GM06990 (cell line): ENCODE results near the gene CCDC27.

Experiments used
- DNase-seq: peaks from one replicate; pipeline ENCODE4 v3.0.0-alpha.2; 2011; ENCODE audit not compliant: insufficient read length; ENCODE audit errors: extremely low read depth
- H3K27me3 ChIP-seq: replicated peaks from 2 replicates; pipeline ENCODE4 v1.6.0; 2011; ENCODE audit warnings: low read length; ENCODE audit not compliant: control insufficient read depth, insufficient read depth
- H3K36me3 ChIP-seq: 2 replicates; pipeline ENCODE4 v1.5.1; 2011; ENCODE audit warnings: low read length; ENCODE audit not compliant: control insufficient read depth, insufficient read depth
- H3K4me3 ChIP-seq: replicated peaks from 2 replicates; pipeline ENCODE4 v1.5.1; 2011; ENCODE audit warnings: low read depth, mild to moderate bottlenecking, control low read depth, low read length
- CTCF ChIP-seq: IDR thresholded peaks from 2 replicates; pipeline ENCODE4 v1.5.1; 2011; ENCODE audit warnings: low read length, control low read depth, mild to moderate bottlenecking, inconsistent platforms; ENCODE audit not compliant: insufficient read depth, poor library complexity, severe bottlenecking

Gene CCDC27

GRCh38 chr1:3817138-3817740 is 65.0 kb downstream of the CCDC27 start:
- Histone ChIP-seq H3K27me3 (no peaks in the 10 kb centered on the region), H3K4me3 (no peak overlapping the region), H3K36me3 (peaks cover 10% of the 10 kb centered on the region)
- no peak for TF ChIP-seq CTCF
- no peak for DNase-seq

- no peak for TF ChIP-seq CTCF
- Histone ChIP-seq H3K27me3 (no peaks in the 10 kb centered on the region), H3K4me3 (no peak overlapping the region), H3K36me3 (peaks cover 14% of the 10 kb centered on the region)
- no peak for DNase-seq
Observed at GRCh38 chr1:3817821-3818597, 65.8 kb downstream of the CCDC27 start.

GRCh38 chr1:3819771-3820200 is 67.5 kb downstream of the CCDC27 start:
- no peak for TF ChIP-seq CTCF
- H3K36me3 ChIP-seq, result peaks cover 16% of the 10 kb centered on the region
- no peak for DNase-seq
- H3K4me3 ChIP-seq, result no peak overlapping the region
- H3K27me3 ChIP-seq, result no peaks in the 10 kb centered on the region

- no peak for TF ChIP-seq CTCF
- peaks cover 16% of the 10 kb centered on the region for H3K36me3 ChIP-seq
- H3K27me3 ChIP-seq, result no peaks in the 10 kb centered on the region
- no peak for DNase-seq
- H3K4me3 ChIP-seq, result no peak overlapping the region
Observed at GRCh38 chr1:3820316-3820715, 68.1 kb downstream of the CCDC27 start.

- DNase-seq, result no peak
- no peak for TF ChIP-seq CTCF
- Histone ChIP-seq H3K4me3 (no peak overlapping the region), H3K36me3 (peaks cover 19% of the 10 kb centered on the region), H3K27me3 (no peaks in the 10 kb centered on the region)
Observed at GRCh38 chr1:3821004-3821403, 68.8 kb downstream of the CCDC27 start.
